K562 (cell line): ENCODE measurements around the gene MIEF1. TPM values are rescaled to one million over a fixed set of nuclear protein-coding genes. Genes with fewer than 3 reads are reported as not detected.

Experiments used
- HNRNPH1 ChIP-seq: fragments of 200-400 bp; formaldehyde crosslinking; optimal IDR thresholded peaks from 2 replicates; pipeline ENCODE3; 2017; ENCODE audit warnings: low read depth, mild to moderate bottlenecking, low read length, moderate library complexity
- JUND ChIP-seq, 2 experiments: IDR thresholded peaks; 2 replicates in 1 of 2; 3 replicates in 1 of 2; pipeline ENCODE4 v1.6.1; 2011; ENCODE audit warnings: borderline replicate concordance in 2 of 2, low read depth in 2 of 2, low read length in 2 of 2, improper control_type of control experiment in 1 of 2, missing biosample characterization in 1 of 2, missing genetic modification characterization in 1 of 2, missing genetic modification reagents in 1 of 2
- RAD21 ChIP-seq, 2 experiments: fragments of 250-450 bp in 1 of 2; fragments of 450-650 bp in 1 of 2; sonication (Bioruptor Pico) in 1 of 2; formaldehyde crosslinking in 1 of 2; IDR thresholded peaks in 1 of 2; conservative IDR thresholded peaks in 1 of 2; 2 replicates each; pipeline versions ENCODE4 v1.4.0 to v1.8.0; 2020 to 2022; ENCODE audit warnings: mild to moderate bottlenecking in 2 of 2, moderate library complexity in 1 of 2
- polyA plus RNA-seq, 8 experiments: library from polyadenylated mRNA; depleted of rRNA in 4 of 8; stranded (reverse) in 5 of 8; unstranded in 3 of 8; fragments of >200 nt; fragmentation: Nextera tagmentation in 2 of 8; fragmentation: Illumina TruSeq in 1 of 8; extraction: Ambion mirVana in 2 of 8; extraction: Trizol in 1 of 8; gene quantifications; 2 replicates each; pipeline versions ENCODE4 v1.2.1 to v1.2.3, GENCODE V29; 2011 to 2014; ENCODE audit warnings: inconsistent platforms in 1 of 8, missing spikeins in 1 of 8
- total RNA-seq, 7 experiments: library from RNA; depleted of rRNA in 6 of 7; stranded (reverse); fragments of >200 nt in 6 of 7; fragmentation: Illumina TruSeq in 2 of 7; extraction: Trizol in 2 of 7; gene quantifications; 2 replicates each; pipeline versions ENCODE4 v1.2.1 to v1.2.3, GENCODE V29; 2011 to 2021; ENCODE audit warnings: low replicate concordance in 1 of 7
- TF ChIP-seq, protein P1 (sequence below), 2 experiments: fragments of 450-650 bp in 1 of 2; sonication (generic) in 1 of 2; formaldehyde crosslinking in 1 of 2; IDR thresholded peaks in 1 of 2; conservative IDR thresholded peaks in 1 of 2; 2 replicates each; pipeline versions ENCODE4 v1.6.1 to v1.8.1; 2016 to 2023; ENCODE audit warnings: mild to moderate bottlenecking in 2 of 2, moderate library complexity in 2 of 2, inconsistent platforms in 1 of 2, missing genetic modification reagents in 1 of 2
- TF ChIP-seq, protein P2 (sequence below): sonication (generic); IDR thresholded peaks from 2 replicates; pipeline ENCODE4 v1.6.1; 2016
- TF ChIP-seq, protein P3 (sequence below): fragments of 450-650 bp; formaldehyde crosslinking; IDR thresholded peaks from 2 replicates; pipeline ENCODE4 v1.4.0; 2020; ENCODE audit warnings: mild to moderate bottlenecking, moderate library complexity
- TF ChIP-seq, protein P4 (sequence below): sonication (generic); formaldehyde crosslinking; IDR thresholded peaks from 2 replicates; pipeline ENCODE4 v1.8.0; 2022; ENCODE audit warnings: mild to moderate bottlenecking, low read depth, missing genetic modification reagents

MIEF1 gene
- total and polyA plus RNA-seq, 9 of the 15 experiments (the other 6 are each of a cell fraction or from before 2014, with no cell fraction given) = 10.9 to 51.8 (median 25.5) TPM

DNA sequence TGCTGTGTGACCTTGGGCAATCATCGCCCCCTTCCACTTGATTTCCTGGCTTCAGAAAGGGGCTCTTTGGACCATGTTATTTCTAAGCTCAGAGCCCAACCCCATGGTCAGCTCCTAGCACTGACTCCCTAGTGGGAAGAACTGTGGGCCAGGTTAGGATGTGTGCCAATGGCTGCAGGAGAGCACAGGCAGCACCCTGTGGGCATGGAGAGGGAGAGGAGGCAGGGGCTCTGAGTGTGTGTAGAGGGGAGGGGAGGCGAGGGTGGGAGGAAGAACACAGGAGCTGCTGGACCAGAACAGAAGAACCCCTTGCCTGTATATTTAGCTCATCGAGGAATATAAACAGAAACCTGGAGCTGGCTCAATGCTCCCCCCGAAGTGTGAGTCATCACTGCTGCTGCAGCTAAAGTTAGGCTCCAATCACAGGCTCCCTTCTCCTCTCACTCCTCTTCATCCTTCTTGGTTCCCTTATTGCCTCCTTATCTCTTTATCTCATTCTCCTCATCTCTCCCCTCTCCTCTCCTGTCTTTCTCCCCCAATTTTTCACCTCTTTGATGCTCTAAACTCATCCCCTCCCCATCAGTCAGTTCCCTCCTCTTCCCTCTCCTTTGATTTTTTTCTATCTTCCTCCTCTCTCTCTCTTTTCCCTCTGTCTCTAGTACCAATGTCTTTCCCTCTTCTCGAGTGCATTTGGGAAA lies 44.9 kb downstream of the MIEF1 start (continued):
- TF ChIP-seq, protein P1, sequence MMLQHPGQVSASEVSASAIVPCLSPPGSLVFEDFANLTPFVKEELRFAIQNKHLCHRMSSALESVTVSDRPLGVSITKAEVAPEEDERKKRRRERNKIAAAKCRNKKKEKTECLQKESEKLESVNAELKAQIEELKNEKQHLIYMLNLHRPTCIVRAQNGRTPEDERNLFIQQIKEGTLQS (IDR thresholded peaks at IDR 0.05) = peak; percentile 67
- TF ChIP-seq, protein P1 (CRISPR knock-in tag; conservative IDR thresholded peaks at IDR 0.05) = no peak
- TF ChIP-seq JUND (IDR thresholded peaks at IDR 0.05; ENCODE audit: borderline replicate concordance, low read depth, low read length) = peak; percentile 77
- peak; percentile 63; the same call in 1 of the 3 replicates for TF ChIP-seq JUND (tag; IDR thresholded peaks at IDR 0.05; ENCODE audit: borderline replicate concordance, low read depth, low read length)
- TF ChIP-seq, protein P2, sequence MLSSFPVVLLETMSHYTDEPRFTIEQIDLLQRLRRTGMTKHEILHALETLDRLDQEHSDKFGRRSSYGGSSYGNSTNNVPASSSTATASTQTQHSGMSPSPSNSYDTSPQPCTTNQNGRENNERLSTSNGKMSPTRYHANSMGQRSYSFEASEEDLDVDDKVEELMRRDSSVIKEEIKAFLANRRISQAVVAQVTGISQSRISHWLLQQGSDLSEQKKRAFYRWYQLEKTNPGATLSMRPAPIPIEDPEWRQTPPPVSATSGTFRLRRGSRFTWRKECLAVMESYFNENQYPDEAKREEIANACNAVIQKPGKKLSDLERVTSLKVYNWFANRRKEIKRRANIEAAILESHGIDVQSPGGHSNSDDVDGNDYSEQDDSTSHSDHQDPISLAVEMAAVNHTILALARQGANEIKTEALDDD = no peak
- TF ChIP-seq, protein P3, sequence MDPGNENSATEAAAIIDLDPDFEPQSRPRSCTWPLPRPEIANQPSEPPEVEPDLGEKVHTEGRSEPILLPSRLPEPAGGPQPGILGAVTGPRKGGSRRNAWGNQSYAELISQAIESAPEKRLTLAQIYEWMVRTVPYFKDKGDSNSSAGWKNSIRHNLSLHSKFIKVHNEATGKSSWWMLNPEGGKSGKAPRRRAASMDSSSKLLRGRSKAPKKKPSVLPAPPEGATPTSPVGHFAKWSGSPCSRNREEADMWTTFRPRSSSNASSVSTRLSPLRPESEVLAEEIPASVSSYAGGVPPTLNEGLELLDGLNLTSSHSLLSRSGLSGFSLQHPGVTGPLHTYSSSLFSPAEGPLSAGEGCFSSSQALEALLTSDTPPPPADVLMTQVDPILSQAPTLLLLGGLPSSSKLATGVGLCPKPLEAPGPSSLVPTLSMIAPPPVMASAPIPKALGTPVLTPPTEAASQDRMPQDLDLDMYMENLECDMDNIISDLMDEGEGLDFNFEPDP = no peak
- no peak for TF ChIP-seq HNRNPH1
- TF ChIP-seq, protein P4, sequence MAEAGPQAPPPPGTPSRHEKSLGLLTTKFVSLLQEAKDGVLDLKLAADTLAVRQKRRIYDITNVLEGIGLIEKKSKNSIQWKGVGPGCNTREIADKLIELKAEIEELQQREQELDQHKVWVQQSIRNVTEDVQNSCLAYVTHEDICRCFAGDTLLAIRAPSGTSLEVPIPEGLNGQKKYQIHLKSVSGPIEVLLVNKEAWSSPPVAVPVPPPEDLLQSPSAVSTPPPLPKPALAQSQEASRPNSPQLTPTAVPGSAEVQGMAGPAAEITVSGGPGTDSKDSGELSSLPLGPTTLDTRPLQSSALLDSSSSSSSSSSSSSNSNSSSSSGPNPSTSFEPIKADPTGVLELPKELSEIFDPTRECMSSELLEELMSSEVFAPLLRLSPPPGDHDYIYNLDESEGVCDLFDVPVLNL = no peak
- TF ChIP-seq RAD21 (CRISPR knock-in tag; conservative IDR thresholded peaks at IDR 0.05 in 1 of 2, IDR thresholded peaks at IDR 0.05 in 1 of 2) = no peak
